Lower lobe of right lung (tissue), 2 donors: ENCODE data around the gene OPRM1. TPM values are rescaled to one million over a fixed set of nuclear protein-coding genes. Genes with fewer than 3 reads are reported as not detected.

Experiments
- ATAC-seq, 2 donors: fragments of 200-7000 bp; cut with Tn5 transposase; one replicate each; pipeline ENCODE4 v1.9.1; 2020 to 2022; ENCODE audit warnings: mild to moderate bottlenecking in 2 of 2, moderate library complexity in 2 of 2
- DNase-seq: peaks from one replicate; pipeline ENCODE4 v3.0.0-alpha.2; 2020
- H3K27ac ChIP-seq: fragments of 200-600 bp; one replicate; pipeline ENCODE4 v1.8.0; 2022
- H3K27me3 ChIP-seq: fragments of 200-600 bp; one replicate; pipeline ENCODE4 v1.8.0; 2022; ENCODE audit warnings: low read depth
- H3K36me3 ChIP-seq: fragments of 200-600 bp; one replicate; pipeline ENCODE4 v1.8.0; 2022; ENCODE audit warnings: mild to moderate bottlenecking
- H3K4me1 ChIP-seq: fragments of 200-600 bp; one replicate; pipeline ENCODE4 v1.8.0; 2022
- H3K4me3 ChIP-seq: fragments of 200-600 bp; one replicate; pipeline ENCODE4 v1.8.0; 2022; ENCODE audit warnings: mild to moderate bottlenecking
- H3K9me3 ChIP-seq: fragments of 200-600 bp; one replicate; pipeline ENCODE4 v1.8.0; 2022
- intact Hi-C: fragments of 100-400 bp; cut with DNase I; formaldehyde crosslinking; loops from one replicate; pipeline ENCODE4 v1.11.0; 2022
- total RNA-seq: library from RNA; stranded (reverse); fragmentation: NEBNext Ultra II Directional; extraction: Animal tissue kit (Norgen Biotek cat#: 25700); gene quantifications from one replicate; pipeline ENCODE4 v1.2.1, GENCODE V29; 2021
- TF ChIP-seq, protein P1 (sequence below): fragments of 200-600 bp; IDR thresholded peaks from one replicate; pipeline ENCODE4 v1.8.0; 2022; ENCODE audit warnings: antibody characterized with exemption, mild to moderate bottlenecking
- donor health status: DM: no; HTN: yes; CAD: no; lungs with severe emphysema.

The OPRM1 gene
- total RNA-seq, 1 donor from 2014 or later = not detected

- Histone ChIP-seq H3K36me3 (no peaks in the 10 kb centered on the region), H3K27ac (no peak overlapping the region), H3K9me3 (no peaks in the 10 kb centered on the region), H3K27me3 (no peaks in the 10 kb centered on the region), H3K4me3 (no peak overlapping the region), H3K4me1 (no peaks in the 10 kb centered on the region)
- intact Hi-C loops = no loop called here
- ATAC-seq = no peak
- TF ChIP-seq, protein P1, sequence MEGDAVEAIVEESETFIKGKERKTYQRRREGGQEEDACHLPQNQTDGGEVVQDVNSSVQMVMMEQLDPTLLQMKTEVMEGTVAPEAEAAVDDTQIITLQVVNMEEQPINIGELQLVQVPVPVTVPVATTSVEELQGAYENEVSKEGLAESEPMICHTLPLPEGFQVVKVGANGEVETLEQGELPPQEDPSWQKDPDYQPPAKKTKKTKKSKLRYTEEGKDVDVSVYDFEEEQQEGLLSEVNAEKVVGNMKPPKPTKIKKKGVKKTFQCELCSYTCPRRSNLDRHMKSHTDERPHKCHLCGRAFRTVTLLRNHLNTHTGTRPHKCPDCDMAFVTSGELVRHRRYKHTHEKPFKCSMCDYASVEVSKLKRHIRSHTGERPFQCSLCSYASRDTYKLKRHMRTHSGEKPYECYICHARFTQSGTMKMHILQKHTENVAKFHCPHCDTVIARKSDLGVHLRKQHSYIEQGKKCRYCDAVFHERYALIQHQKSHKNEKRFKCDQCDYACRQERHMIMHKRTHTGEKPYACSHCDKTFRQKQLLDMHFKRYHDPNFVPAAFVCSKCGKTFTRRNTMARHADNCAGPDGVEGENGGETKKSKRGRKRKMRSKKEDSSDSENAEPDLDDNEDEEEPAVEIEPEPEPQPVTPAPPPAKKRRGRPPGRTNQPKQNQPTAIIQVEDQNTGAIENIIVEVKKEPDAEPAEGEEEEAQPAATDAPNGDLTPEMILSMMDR = no peak
- DNase-seq = no peak
These were observed 37.4 kb upstream of the OPRM1 start for GRCh38 chr6:154001494-154002285.

DNA sequence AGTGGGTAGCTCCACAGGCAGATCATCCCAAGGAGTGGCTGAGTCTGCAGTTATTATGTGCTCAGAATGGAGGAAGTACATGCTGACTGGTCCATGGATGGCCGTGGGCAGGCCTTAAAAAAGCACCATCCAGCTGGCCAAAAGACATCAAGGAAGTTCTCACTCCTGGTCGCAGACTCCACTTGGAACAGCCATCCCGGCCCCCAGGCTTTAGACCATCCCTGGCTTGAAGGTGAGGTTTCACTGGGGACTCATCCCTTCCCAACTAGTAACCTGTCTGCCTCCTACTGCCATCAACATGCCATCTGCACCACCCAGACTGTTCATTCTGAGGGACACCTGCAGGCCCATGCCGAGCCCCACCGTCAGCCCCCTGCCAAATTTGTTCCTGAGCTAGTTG lies 36.1 kb upstream of the OPRM1 start:
- DNase-seq (no peak), ATAC-seq (no peak)
- Histone ChIP-seq H3K27ac (no peak overlapping the region), H3K4me1 (no peaks in the 10 kb centered on the region), H3K9me3 (no peaks in the 10 kb centered on the region), H3K36me3 (no peaks in the 10 kb centered on the region), H3K4me3 (no peak overlapping the region), H3K27me3 (no peaks in the 10 kb centered on the region)
- TF ChIP-seq, protein P1 = no peak
- intact Hi-C loops = no loop called here

DNA sequence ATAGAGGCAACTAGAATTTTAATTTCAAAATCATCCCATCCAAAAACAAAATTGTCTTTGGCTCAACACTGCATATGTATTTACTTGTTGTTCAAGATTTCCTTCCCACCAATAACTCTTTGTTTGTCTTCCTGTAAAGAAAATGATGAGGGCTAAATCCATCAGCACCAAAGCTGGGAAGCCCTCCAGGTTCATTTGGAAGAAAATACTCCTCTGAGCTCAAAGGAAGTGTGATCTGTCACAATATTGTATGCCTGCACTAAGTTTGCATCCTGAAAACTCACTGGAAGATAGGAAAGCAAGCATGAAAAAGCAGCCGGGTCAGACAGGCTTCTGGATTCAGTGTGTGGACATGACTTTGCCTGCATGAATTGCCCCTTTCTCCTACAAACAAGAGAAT lies 28.7 kb upstream of the OPRM1 start:
- H3K4me3 ChIP-seq = no peak overlapping the region
- TF ChIP-seq, protein P1 = no peak
- no peaks in the 10 kb centered on the region for H3K4me1 ChIP-seq
- DNase-seq = no peak
- peaks cover 3% of the 10 kb centered on the region for H3K9me3 ChIP-seq
- ATAC-seq = no peak
- no peaks in the 10 kb centered on the region for H3K36me3 ChIP-seq
- intact Hi-C loops = no loop called here
- H3K27me3 ChIP-seq = no peaks in the 10 kb centered on the region
- no peak overlapping the region for H3K27ac ChIP-seq

- no peaks in the 10 kb centered on the region for H3K4me1 ChIP-seq
- H3K27ac ChIP-seq = no peak overlapping the region
- DNase-seq (no peak), ATAC-seq (peak in 1 of 2 donors; percentile 61)
- TF ChIP-seq, protein P1 = no peak
- no peaks in the 10 kb centered on the region for H3K27me3 ChIP-seq
- H3K36me3 ChIP-seq = no peaks in the 10 kb centered on the region
- peaks cover 3% of the 10 kb centered on the region for H3K9me3 ChIP-seq
- H3K4me3 ChIP-seq = no peak overlapping the region
- intact Hi-C loops = no loop called here
These were observed 26.2 kb upstream of the OPRM1 start for GRCh38 chr6:154012852-154013251.

DNA sequence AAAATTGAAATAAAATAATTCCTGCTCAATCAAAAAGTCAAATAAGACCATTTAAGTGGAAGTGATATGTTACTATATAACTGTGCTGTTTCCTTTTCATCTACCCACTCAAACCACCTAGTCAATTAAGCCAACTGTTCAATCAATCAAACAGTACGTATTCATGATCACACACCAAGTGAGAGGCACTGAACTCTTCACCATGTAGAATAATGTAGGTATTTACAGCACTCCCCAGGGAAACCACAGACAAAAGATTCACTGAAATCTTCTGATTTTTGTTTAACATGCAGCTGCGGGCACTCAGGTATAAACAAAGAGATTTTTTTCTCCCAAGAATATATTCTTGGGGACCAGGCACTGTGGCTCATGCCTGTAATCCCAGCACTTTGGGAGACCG lies 21.3 kb upstream of the OPRM1 start:
- no peak overlapping the region for H3K27ac ChIP-seq
- H3K27me3 ChIP-seq = no peaks in the 10 kb centered on the region
- intact Hi-C loops = no loop called here
- no peaks in the 10 kb centered on the region for H3K4me1 ChIP-seq
- no peak overlapping the region for H3K4me3 ChIP-seq
- H3K9me3 ChIP-seq = peaks cover 11% of the 10 kb centered on the region
- DNase-seq (no peak), ATAC-seq (no peak)
- TF ChIP-seq, protein P1 = no peak
- H3K36me3 ChIP-seq = no peaks in the 10 kb centered on the region
